ENCODE results near the gene LMNB1. TPM values are rescaled to one million over a fixed set of nuclear protein-coding genes. Genes with fewer than 3 reads are reported as not detected.
"Not testable (repeated sequence)": the region's sequence is repeated elsewhere in the genome, so short reads cannot be mapped to it uniquely, and the experiment has no call there.

The LMNB1 gene
- total RNA-seq, 1 experiment from 2014 or later: 119 TPM

DNA sequence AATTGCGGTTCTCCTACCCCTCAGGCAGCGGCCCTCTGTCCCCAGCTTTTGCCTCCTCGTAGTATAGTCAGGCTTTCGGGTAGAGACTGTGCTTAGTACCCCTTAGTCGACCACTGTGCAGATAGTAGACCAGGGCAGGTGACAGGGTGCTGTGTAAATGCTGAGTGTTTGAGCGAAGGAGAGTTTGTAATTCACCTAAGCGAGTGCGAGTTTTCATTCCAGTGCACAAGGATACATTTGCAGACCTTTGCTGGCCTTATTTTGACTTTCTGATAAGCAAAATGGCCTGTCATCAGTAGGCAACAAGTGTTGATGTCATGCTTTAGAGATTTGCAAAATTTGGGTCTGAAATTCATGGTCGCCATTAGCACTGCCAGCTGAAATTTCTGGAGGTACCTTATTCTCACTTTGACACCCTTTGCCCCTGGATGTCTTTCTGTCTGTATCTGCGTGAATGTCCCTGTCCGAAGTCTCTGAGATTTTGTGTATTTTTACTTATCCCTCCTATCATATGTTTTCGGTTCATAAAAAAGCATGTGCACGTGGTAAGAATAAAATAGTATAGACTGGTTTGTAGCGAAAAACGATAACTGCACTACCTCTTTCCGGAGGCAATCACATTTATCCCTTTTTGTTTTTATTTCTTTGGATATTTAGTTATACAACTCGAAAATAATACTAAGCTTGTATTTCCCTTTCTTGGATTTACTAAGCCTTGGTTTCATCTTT is 1.9 kb downstream of the LMNB1 start:
- no peaks in the 10 kb centered on the region; the same call in none of the 2 replicates for H3K36me3 ChIP-seq (ENCODE audit: low read depth, low read length)
- no TSS peak for BruUV-seq (replicated peaks)
- ChIA-PET CTCF (interaction anchor here (0.6 to 1.7 kb wide), 7 partner anchors 18 to 714 kb away, joined by 3 to 18 read pairs (median 8); no protein-coding TSS in a partner anchor), POLR2A (ENCODE audit: unreplicated experiment) (interaction anchor here (0.5 to 0.9 kb wide), 5 partner anchors 139 to 747 kb away, joined by 3 to 20 read pairs (median 6); no protein-coding TSS in a partner anchor)
- peak overlapping the region; percentile 87 for H3K27ac ChIP-seq (ENCODE audit: low read length)
- H3K79me2 ChIP-seq (ENCODE audit: low read length): peaks cover 69% of the 10 kb centered on the region
- intact Hi-C loops (cut with micrococcal nuclease): loop anchor here (10.0 kb wide), 1 partner anchor 434 kb away; no protein-coding TSS in a partner anchor
- peak overlapping the region; percentile 87 for H3K4me2 ChIP-seq (ENCODE audit: low read length)
- DNase-seq (no peak), ATAC-seq (no peak)
- no peaks in the 10 kb centered on the region for H3K9me2 ChIP-seq (replicated peaks; ENCODE audit: low read length)
- no peak for TF ChIP-seq EZH2 (IDR thresholded peaks at IDR 0.05; ENCODE audit: low read length, unreplicated experiment)
- no peak for TF ChIP-seq EZH2phosphoT487 (IDR thresholded peaks at IDR 0.05; ENCODE audit: borderline replicate concordance, low read length)
- no peak for TF ChIP-seq CTCF (conservative IDR thresholded peaks at IDR 0.05; ENCODE audit: low read depth, low read length)
- peak overlapping the region; percentile 98 for H3K9ac ChIP-seq (ENCODE audit: low read length)
- H3K4me1 ChIP-seq (ENCODE audit: insufficient read depth, low read length): peaks cover 13% of the 10 kb centered on the region
- H4K20me1 ChIP-seq (ENCODE audit: low read length): peaks cover 40% of the 10 kb centered on the region
- H3K9me3 ChIP-seq (ENCODE audit: low read length): no peaks in the 10 kb centered on the region
- no peaks in the 10 kb centered on the region for H3K27me3 ChIP-seq (ENCODE audit: low read length)
- H3F3A ChIP-seq (ENCODE audit: low read length, unreplicated experiment): no peaks in the 10 kb centered on the region
- H2AFZ ChIP-seq (ENCODE audit: low read length): peak overlapping the region; percentile 93
- H3K4me3 ChIP-seq (ENCODE audit: low read length): peak overlapping the region; percentile 81

GRCh38 chr5:126780165-126780827 is 3.4 kb downstream of the LMNB1 start:
- TF ChIP-seq EZH2phosphoT487 (IDR thresholded peaks at IDR 0.05; ENCODE audit: borderline replicate concordance, low read length) (no peak), CTCF (conservative IDR thresholded peaks at IDR 0.05; ENCODE audit: low read depth, low read length) (peak; percentile 87), EZH2 (IDR thresholded peaks at IDR 0.05; ENCODE audit: low read length, unreplicated experiment) (no peak)
- no peaks in the 10 kb centered on the region for H3K9me3 ChIP-seq (ENCODE audit: low read length)
- intact Hi-C loops (cut with micrococcal nuclease): loop anchor here (1.0 kb wide), 3 partner anchors 22 to 124 kb away; no protein-coding TSS in a partner anchor
- ATAC-seq (no peak), DNase-seq (peak; percentile 72)
- H2AFZ ChIP-seq (ENCODE audit: low read length): no peak overlapping the region
- H3K79me2 ChIP-seq (ENCODE audit: low read length): peaks cover 84% of the 10 kb centered on the region
- H3K4me3 ChIP-seq (ENCODE audit: low read length): peak overlapping the region; percentile 81
- peaks cover 43% of the 10 kb centered on the region for H4K20me1 ChIP-seq (ENCODE audit: low read length)
- H3K9me2 ChIP-seq (replicated peaks; ENCODE audit: low read length): no peaks in the 10 kb centered on the region
- H3K9ac ChIP-seq (ENCODE audit: low read length): 0 out of 2 replicates have a peak overlapping the region, but pooled peaks have one; percentile 98
- H3K36me3 ChIP-seq (ENCODE audit: low read depth, low read length): no peaks in the 10 kb centered on the region; the same call in none of the 2 replicates
- no peak overlapping the region for H3K27ac ChIP-seq (ENCODE audit: low read length)
- CTCF ChIA-PET: interaction anchor here (0.6 to 1.4 kb wide), 6 partner anchors 14 to 441 kb away, joined by 3 to 5 read pairs (median 4); no protein-coding TSS in a partner anchor
- BruUV-seq (replicated peaks): no TSS peak
- H3K4me1 ChIP-seq (ENCODE audit: insufficient read depth, low read length): peaks cover 13% of the 10 kb centered on the region
- H3K27me3 ChIP-seq (ENCODE audit: low read length): no peaks in the 10 kb centered on the region
- H3F3A ChIP-seq (ENCODE audit: low read length, unreplicated experiment): no peaks in the 10 kb centered on the region
- POLR2A ChIA-PET (ENCODE audit: unreplicated experiment): interaction anchor here (0.6 kb wide), 1 partner anchor 127 kb away, joined by 7 read pairs; no protein-coding TSS in a partner anchor
- H3K4me2 ChIP-seq (ENCODE audit: low read length): peak overlapping the region; percentile 87

- BruUV-seq (replicated peaks); H3K36me3 ChIP-seq (ENCODE audit: low read depth, low read length); ATAC-seq; POLR2A ChIA-PET (ENCODE audit: unreplicated experiment); H3K9me3 ChIP-seq (ENCODE audit: low read length); H3K4me3 ChIP-seq (ENCODE audit: low read length); H3F3A ChIP-seq (ENCODE audit: low read length, unreplicated experiment); H3K27me3 ChIP-seq (ENCODE audit: low read length); H3K4me1 ChIP-seq (ENCODE audit: insufficient read depth, low read length); H3K9ac ChIP-seq (ENCODE audit: low read length); H3K27ac ChIP-seq (ENCODE audit: low read length); DNase-seq; H2AFZ ChIP-seq (ENCODE audit: low read length); intact Hi-C loops (cut with micrococcal nuclease); H3K9me2 ChIP-seq (replicated peaks; ENCODE audit: low read length); H3K4me2 ChIP-seq (ENCODE audit: low read length); CTCF ChIA-PET: not testable (repeated sequence)
- H4K20me1 ChIP-seq (ENCODE audit: low read length): peaks cover 57% of the 10 kb centered on the region
- H3K79me2 ChIP-seq (ENCODE audit: low read length): peaks cover 99% of the 10 kb centered on the region
Measured at GRCh38 chr5:126788409-126788808, 11.5 kb downstream of the LMNB1 start.
